IMR-90 (cell line): ENCODE data around the gene RCAN2. TPM values are rescaled to one million over a fixed set of nuclear protein-coding genes. Genes with fewer than 3 reads are reported as not detected.

Experiments used
- ATAC-seq: fragments of 200-7000 bp; cut with Tn5 transposase; 2 replicates; pipeline ENCODE4 v1.9.1; 2020; ENCODE audit warnings: low read depth, mild to moderate bottlenecking, moderate library complexity
- BruUV-seq: library from RNA; stranded (reverse); fragments of 400-500 nt; replicated peaks from 2 replicates; lab custom pipeline; 2021; lab: Mats Ljungman, UMichigan
- CTCF ChIA-PET: fragments of 300-600 bp; formaldehyde crosslinking; extraction: SDS; loops from one replicate; lab custom pipeline; 2021; ENCODE audit warnings: antibody characterized with exemption; lab: Yijun Ruan, JAX
- POLR2A ChIA-PET: fragments of 300-600 bp; sonication (Branson Sonifier 250); formaldehyde crosslinking; loops from one replicate; lab custom pipeline; 2022; ENCODE audit warnings: antibody characterized with exemption; ENCODE audit not compliant: unreplicated experiment; lab: Charles Lee
- DNase-seq: peaks from one replicate; pipeline ENCODE4 v3.0.0; 2013
- H2AFZ ChIP-seq: replicated peaks from 2 replicates; pipeline ENCODE3; 2013; ENCODE audit warnings: low read length, mild to moderate bottlenecking; ENCODE audit not compliant: poor library complexity
- H2AK5ac ChIP-seq: 2 replicates; pipeline ENCODE4 v1.6.1; 2013; ENCODE audit warnings: low read depth, low read length, inconsistent platforms
- H2AK9ac ChIP-seq: replicated peaks from 2 replicates; pipeline ENCODE3; 2013; ENCODE audit warnings: mild to moderate bottlenecking, low read depth, low read length, moderate library complexity; ENCODE audit not compliant: poor library complexity
- H2BK120ac ChIP-seq: 2 replicates; pipeline ENCODE4 v1.6.1; 2013; ENCODE audit warnings: low read depth, low read length, inconsistent platforms
- H2BK15ac ChIP-seq: 3 replicates; pipeline ENCODE4 v1.6.1; 2013; ENCODE audit warnings: low read depth, low read length, inconsistent platforms
- H2BK20ac ChIP-seq: 2 replicates; pipeline ENCODE4 v1.6.1; 2013; ENCODE audit warnings: low read depth, mild to moderate bottlenecking, inconsistent platforms, low read length, moderate library complexity
- H2BK5ac ChIP-seq: 2 replicates; pipeline ENCODE4 v1.6.1; 2013; ENCODE audit warnings: mild to moderate bottlenecking, low read depth, low read length, inconsistent platforms; ENCODE audit not compliant: poor library complexity, severe bottlenecking
- H3K14ac ChIP-seq: replicated peaks from 2 replicates; pipeline ENCODE4 v1.6.1; 2013; ENCODE audit warnings: low read depth, low read length, inconsistent platforms
- H3K18ac ChIP-seq: 2 replicates; pipeline ENCODE4 v1.6.1; 2013; ENCODE audit warnings: low read depth, low read length, control low read depth
- H3K23ac ChIP-seq: 2 replicates; pipeline ENCODE4 v1.6.1; 2013; ENCODE audit warnings: low read depth, low read length, inconsistent platforms
- H3K27ac ChIP-seq: 2 replicates; pipeline ENCODE4 v1.5.1; 2013; ENCODE audit warnings: mild to moderate bottlenecking, control low read depth, low read length; ENCODE audit not compliant: insufficient read depth
- H3K27me3 ChIP-seq: 2 replicates; pipeline ENCODE4 v1.6.1; 2013; ENCODE audit warnings: low read length; ENCODE audit not compliant: control insufficient read depth, insufficient read depth
- H3K36me3 ChIP-seq: 2 replicates; pipeline ENCODE4 v1.6.1; 2013; ENCODE audit warnings: low read length, mixed read lengths; ENCODE audit not compliant: control insufficient read depth, insufficient read depth
- H3K4ac ChIP-seq: 2 replicates; pipeline ENCODE4 v1.6.1; 2013; ENCODE audit warnings: low read depth, low read length, inconsistent platforms
- H3K4me1 ChIP-seq: 2 replicates; pipeline ENCODE4 v1.6.1; 2013; ENCODE audit warnings: low read length, mixed read lengths; ENCODE audit not compliant: control insufficient read depth, insufficient read depth
- H3K4me2 ChIP-seq: 2 replicates; pipeline ENCODE4 v1.6.1; 2013; ENCODE audit warnings: low read depth, mild to moderate bottlenecking, control low read depth, low read length, moderate library complexity
- H3K4me3 ChIP-seq: 2 replicates; pipeline ENCODE4 v1.5.1; 2013; ENCODE audit warnings: low read depth, mild to moderate bottlenecking, control low read depth, low read length, moderate library complexity; ENCODE audit not compliant: insufficient read depth
- H3K56ac ChIP-seq: 2 replicates; pipeline ENCODE4 v1.6.1; 2013; ENCODE audit warnings: low read length, inconsistent platforms; ENCODE audit not compliant: insufficient read depth; ENCODE audit errors: extremely low read depth
- H3K79me1 ChIP-seq, 2 experiments: 2 replicates each; pipeline ENCODE4 v1.6.1; 2013; ENCODE audit warnings: low read length in 2 of 2, inconsistent platforms in 1 of 2, low read depth in 1 of 2
- H3K9ac ChIP-seq: 2 replicates; pipeline ENCODE4 v1.6.1; 2013; ENCODE audit warnings: low read depth, low read length, control low read depth
- H3K9me1 ChIP-seq: 2 replicates; pipeline ENCODE4 v1.6.1; 2013; ENCODE audit warnings: low read length, inconsistent platforms; ENCODE audit not compliant: insufficient read depth
- H3K9me3 ChIP-seq: 2 replicates; pipeline ENCODE4 v1.6.1; 2013; ENCODE audit warnings: low read length; ENCODE audit not compliant: control insufficient read depth, insufficient read depth
- H4K20me1 ChIP-seq: 2 replicates; pipeline ENCODE4 v1.6.1; 2013; ENCODE audit warnings: low read length, inconsistent platforms; ENCODE audit not compliant: insufficient read depth
- H4K5ac ChIP-seq: 2 replicates; pipeline ENCODE4 v1.6.1; 2013; ENCODE audit warnings: mild to moderate bottlenecking, low read depth, low read length, control low read depth
- H4K8ac ChIP-seq, 2 experiments: 2 replicates each; pipeline ENCODE4 v1.6.1; 2013; ENCODE audit warnings: low read depth in 2 of 2, low read length in 2 of 2, control low read depth in 1 of 2, inconsistent platforms in 1 of 2
- H4K91ac ChIP-seq: 2 replicates; pipeline ENCODE4 v1.6.1; 2013; ENCODE audit warnings: low read depth, low read length, inconsistent platforms; ENCODE audit not compliant: insufficient read depth
- MAZ ChIP-seq: IDR thresholded peaks from 2 replicates; pipeline ENCODE4 v1.6.1; 2012; ENCODE audit warnings: low read depth, mild to moderate bottlenecking, low read length, improper control_type of control experiment, moderate library complexity, borderline replicate concordance
- dilution Hi-C: fragments of 300-500 bp; cut with HindIII; formaldehyde crosslinking; loops from one replicate; pipeline ENCODE4 v1.14.3; 2018; ENCODE audit warnings: low sequenced_read_pairs; ENCODE audit not compliant: unreplicated experiment
- in situ Hi-C: fragments of 300-500 bp; cut with MboI; formaldehyde crosslinking; loops from 3 replicates; pipeline ENCODE4 v1.14.3; 2019; ENCODE audit warnings: low sequenced_read_pairs, inconsistent platforms, mixed read lengths
- intact Hi-C: fragments of 100-400 bp; cut with micrococcal nuclease; formaldehyde crosslinking; loops from 2 replicates; pipeline ENCODE4 v1.10.0; 2022
- polyA plus RNA-seq, 3 experiments: library from polyadenylated mRNA; depleted of rRNA; stranded (reverse); fragments of >200 nt; gene quantifications; 2 replicates each; pipeline ENCODE4 v1.2.3, GENCODE V29; 2012; ENCODE audit warnings: low replicate concordance in 1 of 3
- total RNA-seq: library from RNA; depleted of rRNA; stranded (reverse); fragments of >200 nt; gene quantifications from 2 replicates; pipeline ENCODE4 v1.2.3, GENCODE V29; 2012

Gene RCAN2
- total and polyA plus RNA-seq, 2 of the 4 experiments (the other 2 are of a cell fraction) = 1.3 to 1.8 TPM

DNA sequence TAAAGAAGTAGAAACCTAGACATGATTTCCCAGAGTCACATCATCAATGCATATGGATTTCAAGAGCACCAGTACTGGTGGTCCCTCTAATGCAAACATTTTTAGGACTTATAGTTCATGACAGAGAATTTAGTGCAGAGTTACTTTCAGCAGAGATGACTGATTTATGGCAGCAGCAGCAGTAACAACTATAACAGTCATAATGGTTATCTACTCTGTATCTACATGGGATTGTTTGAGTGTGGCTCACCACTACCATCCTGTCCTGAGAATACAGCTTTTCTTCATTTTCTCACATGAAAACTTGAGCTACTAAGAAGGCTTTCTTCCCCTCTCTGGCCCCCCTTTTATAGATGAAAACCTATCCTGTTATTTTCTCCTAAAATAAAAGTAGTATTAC lies 192.0 kb downstream of the RCAN2 start:
- no peak for DNase-seq
- CTCF ChIA-PET = no interaction called here

More for the DNA sequence above, 192.0 kb downstream of the RCAN2 start:
- Histone ChIP-seq H2BK5ac (no peak overlapping the region), H3K9me1 (no peaks in the 10 kb centered on the region), H3K9me3 (no peaks in the 10 kb centered on the region), H2AFZ (no peak overlapping the region), H4K20me1 (no peaks in the 10 kb centered on the region), H3K56ac (no peak overlapping the region), H3K9ac (no peak overlapping the region), H3K27me3 (no peaks in the 10 kb centered on the region), H3K4me2 (no peak overlapping the region), H3K18ac (no peak overlapping the region), H4K8ac (no peak overlapping the region), H3K79me1 (no peaks in the 10 kb centered on the region), H2BK15ac (no peak overlapping the region), H3K23ac (no peak overlapping the region), H3K36me3 (no peaks in the 10 kb centered on the region), H2BK120ac (no peak overlapping the region), H2AK5ac (no peak overlapping the region), H3K4me3 (no peak overlapping the region), H4K5ac (no peak overlapping the region), H2BK20ac (no peak overlapping the region), H3K4me1 (no peaks in the 10 kb centered on the region), H2AK9ac (no peak overlapping the region), H3K27ac (no peak overlapping the region), H3K4ac (no peak overlapping the region), H4K91ac (no peak overlapping the region), H3K14ac (no peak overlapping the region)
- no peak for TF ChIP-seq MAZ
- no TSS peak for BruUV-seq
- intact Hi-C loops (no loop called here), in situ Hi-C loops (no loop called here), dilution Hi-C loops (no loop called here)
- POLR2A ChIA-PET = no interaction called here
- ATAC-seq = no peak
